Calu3 (cell line): ENCODE data around the gene RMI2. TPM values are rescaled to one million over a fixed set of nuclear protein-coding genes. Genes with fewer than 3 reads are reported as not detected.
"Not testable (repeated sequence)": the region's sequence is repeated elsewhere in the genome, so short reads cannot be mapped to it uniquely, and the experiment has no call there.

Experiments
- BruUV-seq: library from RNA; stranded (reverse); fragments of 400-500 nt; replicated peaks from 2 replicates; lab custom pipeline; 2021; lab: Mats Ljungman, UMichigan
- CTCF ChIA-PET: fragments of 300-600 bp; sonication (Branson Sonifier 250); formaldehyde crosslinking; loops from one replicate; lab custom pipeline; 2022; ENCODE audit warnings: antibody characterized with exemption; lab: Charles Lee
- DNase-seq: peaks from one replicate; pipeline ENCODE4 v3.0.0; 2022
- H3K27ac Mint-ChIP-seq: one replicate; pipeline ENCODE4 v1.8.0; 2022; ENCODE audit warnings: mixed read lengths; ENCODE audit not compliant: unreplicated experiment
- H3K27me3 Mint-ChIP-seq: one replicate; pipeline ENCODE4 v1.8.0; 2022; ENCODE audit warnings: mixed read lengths; ENCODE audit not compliant: unreplicated experiment
- H3K36me3 Mint-ChIP-seq: one replicate; pipeline ENCODE4 v1.8.0; 2022; ENCODE audit warnings: mild to moderate bottlenecking, moderate library complexity, mixed read lengths; ENCODE audit not compliant: insufficient read depth, unreplicated experiment
- H3K4me1 Mint-ChIP-seq: one replicate; pipeline ENCODE4 v1.8.0; 2022; ENCODE audit warnings: mild to moderate bottlenecking, low read depth, mixed read lengths; ENCODE audit not compliant: unreplicated experiment
- H3K4me3 Mint-ChIP-seq: one replicate; pipeline ENCODE4 v1.8.0; 2022; ENCODE audit warnings: mild to moderate bottlenecking, low read depth, moderate library complexity, mixed read lengths; ENCODE audit not compliant: unreplicated experiment
- H3K9me3 Mint-ChIP-seq: one replicate; pipeline ENCODE4 v1.8.0; 2022; ENCODE audit warnings: low read depth, mixed read lengths; ENCODE audit not compliant: unreplicated experiment
- CTCF ChIP-seq: fragments of 200-600 bp; IDR thresholded peaks from one replicate; pipeline ENCODE4 v1.8.0; 2022; ENCODE audit warnings: antibody characterized with exemption; ENCODE audit not compliant: unreplicated experiment
- intact Hi-C: fragments of 100-400 bp; cut with micrococcal nuclease; formaldehyde crosslinking; loops from one replicate; pipeline ENCODE4 v1.10.0; 2022; ENCODE audit not compliant: unreplicated experiment
- total RNA-seq: library from RNA; stranded (reverse); gene quantifications from 2 replicates; pipeline ENCODE4 v1.2.3, GENCODE V29; 2022

Gene RMI2
- total RNA-seq, 1 experiment from 2014 or later = 55.4 TPM

- Mint-ChIP-seq H3K36me3 (no peaks in the 10 kb centered on the region), H3K27me3 (no peaks in the 10 kb centered on the region), H3K27ac (no peak overlapping the region), H3K9me3 (no peaks in the 10 kb centered on the region), H3K4me3 (no peak overlapping the region), H3K4me1 (no peaks in the 10 kb centered on the region)
- no peak for DNase-seq
- intact Hi-C loops = no loop called here
- CTCF ChIA-PET = interaction anchor here (0.7 kb wide), 1 partner anchor 39 kb away, joined by 4 read pairs; no protein-coding TSS in a partner anchor
- BruUV-seq = no TSS peak
- TF ChIP-seq CTCF = no peak
Measured at GRCh38 chr16:11370084-11370931, 25.0 kb downstream of the RMI2 start.

- CTCF ChIA-PET = interaction anchor here (0.7 to 1.1 kb wide), 2 partner anchors 39 to 74 kb away, joined by 4 to 6 read pairs; no protein-coding TSS in a partner anchor
- H3K27ac Mint-ChIP-seq, BruUV-seq, H3K4me3 Mint-ChIP-seq, intact Hi-C loops, H3K27me3 Mint-ChIP-seq, H3K9me3 Mint-ChIP-seq, H3K36me3 Mint-ChIP-seq, DNase-seq, H3K4me1 Mint-ChIP-seq: not testable (repeated sequence)
Measured at GRCh38 chr16:11370932-11371279, 25.6 kb downstream of the RMI2 start.

GRCh38 chr16:11372073-11372828, 27.0 kb downstream of the RMI2 start:
- Mint-ChIP-seq H3K27ac (no peak overlapping the region), H3K27me3 (no peaks in the 10 kb centered on the region), H3K4me3 (no peak overlapping the region), H3K36me3 (no peaks in the 10 kb centered on the region), H3K4me1 (no peaks in the 10 kb centered on the region), H3K9me3 (no peaks in the 10 kb centered on the region)
- BruUV-seq = no TSS peak
- TF ChIP-seq CTCF = no peak
- DNase-seq = no peak
- CTCF ChIA-PET = interaction anchor here (0.6 to 1.1 kb wide), 6 partner anchors 15 to 477 kb away, joined by 3 to 6 read pairs (median 3); no protein-coding TSS in a partner anchor
- intact Hi-C loops = no loop called here

- no peak for TF ChIP-seq CTCF
- Mint-ChIP-seq H3K36me3 (no peaks in the 10 kb centered on the region), H3K4me1 (no peaks in the 10 kb centered on the region), H3K4me3 (no peak overlapping the region), H3K27ac (no peak overlapping the region), H3K27me3 (no peaks in the 10 kb centered on the region), H3K9me3 (no peaks in the 10 kb centered on the region)
- intact Hi-C loops = no loop called here
- no TSS peak for BruUV-seq
- no peak for DNase-seq
- CTCF ChIA-PET = interaction anchor here (0.6 to 0.7 kb wide), 2 partner anchors 268 to 476 kb away, joined by 3 read pairs; no protein-coding TSS in a partner anchor
Measured at GRCh38 chr16:11372829-11373306, 27.6 kb downstream of the RMI2 start.
